B cell (primary cell): ENCODE measurements around the gene GAREM2.

Source experiments
- EZH2 ChIP-seq: IDR thresholded peaks from 2 replicates; pipeline ENCODE4 v1.6.1; 2012; ENCODE audit warnings: borderline replicate concordance, low read depth, mild to moderate bottlenecking, moderate library complexity, low read length; ENCODE audit not compliant: insufficient read depth, poor library complexity, severe bottlenecking
- TF ChIP-seq, protein P1 (sequence below): fragments of 200-600 bp; IDR thresholded peaks from one replicate; pipeline ENCODE4 v1.8.0; 2022; ENCODE audit warnings: antibody characterized with exemption, mild to moderate bottlenecking

DNA sequence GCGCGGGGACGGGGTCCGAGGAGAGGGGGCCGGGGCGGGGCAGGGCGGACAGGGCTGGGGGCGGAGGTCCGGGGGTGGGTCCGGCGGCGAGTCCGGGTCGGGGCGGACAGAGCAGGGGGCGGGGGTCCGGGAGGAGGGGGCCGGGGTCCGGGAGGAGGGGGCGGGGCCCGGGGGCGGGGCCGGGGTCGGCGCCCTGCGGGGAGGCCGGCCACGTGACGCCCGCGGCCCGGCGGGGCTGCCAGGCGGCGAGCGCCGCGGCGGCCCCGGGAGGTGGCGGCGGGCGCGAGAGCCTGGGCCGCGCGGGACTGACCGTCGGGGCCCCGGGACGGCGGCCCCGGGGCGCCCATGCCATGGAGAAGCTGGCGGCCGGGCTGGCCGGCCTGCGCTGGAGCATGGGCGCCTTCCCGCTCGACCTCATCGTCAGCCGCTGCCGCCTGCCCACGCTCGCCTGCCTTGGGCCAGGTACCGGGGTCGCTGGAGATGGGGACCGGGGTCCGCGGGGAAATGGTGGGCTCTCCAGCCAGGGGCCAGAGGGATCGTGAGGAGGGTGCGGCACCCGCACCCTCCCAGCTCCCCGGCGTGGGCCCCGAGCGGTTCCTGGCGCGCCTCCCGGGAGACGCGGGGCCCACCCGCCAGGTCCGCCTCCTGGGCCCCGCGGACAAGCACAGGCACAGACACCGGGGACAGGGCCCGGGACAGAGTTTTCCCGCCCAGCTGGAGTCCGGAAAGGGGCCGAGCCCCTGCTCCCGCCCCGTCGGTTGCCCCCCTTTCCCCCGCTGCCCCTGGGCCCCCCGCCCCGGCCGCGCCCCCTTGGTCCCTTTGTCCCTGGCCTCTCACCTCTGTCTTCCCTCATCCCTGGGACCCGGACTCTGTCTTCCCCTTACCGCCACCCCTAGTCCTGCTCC, at the start of gene GAREM2:
- TF ChIP-seq, protein P1, sequence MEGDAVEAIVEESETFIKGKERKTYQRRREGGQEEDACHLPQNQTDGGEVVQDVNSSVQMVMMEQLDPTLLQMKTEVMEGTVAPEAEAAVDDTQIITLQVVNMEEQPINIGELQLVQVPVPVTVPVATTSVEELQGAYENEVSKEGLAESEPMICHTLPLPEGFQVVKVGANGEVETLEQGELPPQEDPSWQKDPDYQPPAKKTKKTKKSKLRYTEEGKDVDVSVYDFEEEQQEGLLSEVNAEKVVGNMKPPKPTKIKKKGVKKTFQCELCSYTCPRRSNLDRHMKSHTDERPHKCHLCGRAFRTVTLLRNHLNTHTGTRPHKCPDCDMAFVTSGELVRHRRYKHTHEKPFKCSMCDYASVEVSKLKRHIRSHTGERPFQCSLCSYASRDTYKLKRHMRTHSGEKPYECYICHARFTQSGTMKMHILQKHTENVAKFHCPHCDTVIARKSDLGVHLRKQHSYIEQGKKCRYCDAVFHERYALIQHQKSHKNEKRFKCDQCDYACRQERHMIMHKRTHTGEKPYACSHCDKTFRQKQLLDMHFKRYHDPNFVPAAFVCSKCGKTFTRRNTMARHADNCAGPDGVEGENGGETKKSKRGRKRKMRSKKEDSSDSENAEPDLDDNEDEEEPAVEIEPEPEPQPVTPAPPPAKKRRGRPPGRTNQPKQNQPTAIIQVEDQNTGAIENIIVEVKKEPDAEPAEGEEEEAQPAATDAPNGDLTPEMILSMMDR, result no peak
- peak; percentile 50 for TF ChIP-seq EZH2
